ENCODE data around the gene TSGA10IP.

DNA sequence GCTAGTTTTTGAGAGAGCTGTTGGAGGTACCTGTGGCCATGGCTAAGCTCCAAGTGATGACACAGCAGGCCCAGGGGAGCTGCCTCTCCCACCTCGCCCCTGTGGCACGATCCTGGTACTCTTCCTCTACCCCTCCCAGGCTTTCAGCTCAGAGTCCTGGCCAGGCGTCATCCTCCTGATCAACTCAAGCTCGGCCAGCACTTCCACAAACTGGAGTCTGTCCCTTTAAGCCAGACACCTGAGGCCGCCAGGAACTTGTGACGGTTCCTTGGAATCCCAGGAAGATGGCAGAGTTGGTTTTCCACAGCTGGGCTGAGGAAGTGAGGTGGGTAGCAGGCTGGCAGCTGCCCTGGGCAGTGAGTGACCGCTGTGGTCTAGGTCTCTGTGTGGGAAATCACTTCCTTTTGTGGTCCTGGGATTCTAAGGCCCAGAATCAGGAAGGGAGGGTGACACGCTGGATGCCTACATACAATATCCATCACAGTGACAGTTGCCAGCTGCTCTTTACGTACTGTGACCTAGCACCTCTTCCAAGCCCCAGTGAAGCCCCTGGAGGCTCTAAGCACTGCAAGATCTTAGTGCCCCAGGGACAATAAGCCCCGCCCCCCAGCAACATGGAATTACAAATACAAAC, 63.3 kb downstream of the TSGA10IP start:
- TF ChIP-seq, protein P1, sequence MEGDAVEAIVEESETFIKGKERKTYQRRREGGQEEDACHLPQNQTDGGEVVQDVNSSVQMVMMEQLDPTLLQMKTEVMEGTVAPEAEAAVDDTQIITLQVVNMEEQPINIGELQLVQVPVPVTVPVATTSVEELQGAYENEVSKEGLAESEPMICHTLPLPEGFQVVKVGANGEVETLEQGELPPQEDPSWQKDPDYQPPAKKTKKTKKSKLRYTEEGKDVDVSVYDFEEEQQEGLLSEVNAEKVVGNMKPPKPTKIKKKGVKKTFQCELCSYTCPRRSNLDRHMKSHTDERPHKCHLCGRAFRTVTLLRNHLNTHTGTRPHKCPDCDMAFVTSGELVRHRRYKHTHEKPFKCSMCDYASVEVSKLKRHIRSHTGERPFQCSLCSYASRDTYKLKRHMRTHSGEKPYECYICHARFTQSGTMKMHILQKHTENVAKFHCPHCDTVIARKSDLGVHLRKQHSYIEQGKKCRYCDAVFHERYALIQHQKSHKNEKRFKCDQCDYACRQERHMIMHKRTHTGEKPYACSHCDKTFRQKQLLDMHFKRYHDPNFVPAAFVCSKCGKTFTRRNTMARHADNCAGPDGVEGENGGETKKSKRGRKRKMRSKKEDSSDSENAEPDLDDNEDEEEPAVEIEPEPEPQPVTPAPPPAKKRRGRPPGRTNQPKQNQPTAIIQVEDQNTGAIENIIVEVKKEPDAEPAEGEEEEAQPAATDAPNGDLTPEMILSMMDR (IDR thresholded peaks at IDR 0.05), result no peak
- no peak for TF ChIP-seq EZH2 (IDR thresholded peaks at IDR 0.05; ENCODE audit: borderline replicate concordance, insufficient read depth, low read depth, low read length, poor library complexity, severe bottlenecking)

All from B cell (primary cell).